Peyer's patch (tissue), 4 donors: ENCODE measurements around the gene ATP2C1. TPM values are rescaled to one million over a fixed set of nuclear protein-coding genes. Genes with fewer than 3 reads are reported as not detected.

Experiments
- DNase-seq, 3 donors: peaks; one replicate each; pipeline ENCODE4 v3.0.0-alpha.2; 2017 to 2019
- H3K27ac ChIP-seq, 4 donors: fragments of 200-600 bp; sonication (generic); one replicate each; pipeline ENCODE4 v1.5.1; 2016 to 2019
- H3K27me3 ChIP-seq, 2 donors: fragments of 200-600 bp; sonication (generic); one replicate each; pipeline ENCODE4 v1.5.1; 2019
- H3K36me3 ChIP-seq, 3 donors: fragments of 200-600 bp; sonication (generic); one replicate each; pipeline ENCODE4 v1.5.1; 2016 to 2019
- H3K4me1 ChIP-seq, 4 donors: fragments of 200-600 bp; sonication (generic); one replicate each; pipeline ENCODE4 v1.5.1; 2016 to 2019
- H3K4me3 ChIP-seq, 4 donors: fragments of 200-600 bp; sonication (generic); 1 replicate in 3 of 4; 2 replicates in 1 of 4; pipeline ENCODE4 v1.5.1; 2016 to 2019; ENCODE audit warnings: mild to moderate bottlenecking in 1 of 4
- H3K9me3 ChIP-seq, 4 donors: fragments of 200-600 bp; sonication (generic); one replicate each; pipeline ENCODE4 v1.5.1; 2016 to 2019; ENCODE audit warnings: mild to moderate bottlenecking in 1 of 4
- CTCF ChIP-seq, 6 experiments: fragments of 450-650 bp in 4 of 6; fragments of 200-600 bp in 2 of 6; sonication (generic) in 1 of 6; IDR thresholded peaks; one replicate each; pipeline ENCODE4 v1.5.1; 2017 to 2019; ENCODE audit warnings: antibody characterized with exemption in 6 of 6, mild to moderate bottlenecking in 3 of 6, moderate library complexity in 1 of 6
- POLR2A ChIP-seq, 2 donors: fragments of 450-650 bp; IDR thresholded peaks; one replicate each; pipeline ENCODE4 v1.5.1; 2017; ENCODE audit warnings: antibody characterized with exemption in 2 of 2, mild to moderate bottlenecking in 2 of 2, moderate library complexity in 2 of 2
- total RNA-seq, 4 donors: library from RNA; depleted of rRNA; stranded (reverse); fragments of >200 nt; gene quantifications; one replicate each; pipeline ENCODE4 v1.1.0, GENCODE V29; 2016

ATP2C1 gene
- total RNA-seq, 4 donors from 2014 or later: 32.2 to 49.5 (median 40.8) TPM

- Histone ChIP-seq H3K4me3 (no peak overlapping the region), H3K9me3 (no peaks in the 10 kb centered on the region), H3K4me1 (no peaks in the 10 kb centered on the region), H3K27me3 (no peaks in the 10 kb centered on the region), H3K36me3 (peaks cover 0 to 14% (median 0%) of the 10 kb centered on the region in 3 donors), H3K27ac (no peak overlapping the region)
- DNase-seq: no peak
- no peak for TF ChIP-seq POLR2A (IDR thresholded peaks at IDR 0.05)
- TF ChIP-seq CTCF (IDR thresholded peaks at IDR 0.05): no peak
Measured at GRCh38 chr3:130933801-130934345, 40.0 kb downstream of the ATP2C1 start.

- H3K27me3 ChIP-seq: no peaks in the 10 kb centered on the region
- DNase-seq: no peak
- no peak overlapping the region for H3K27ac ChIP-seq
- H3K4me1 ChIP-seq: no peaks in the 10 kb centered on the region
- no peaks in the 10 kb centered on the region for H3K9me3 ChIP-seq
- H3K4me3 ChIP-seq: no peak overlapping the region
- TF ChIP-seq CTCF (IDR thresholded peaks at IDR 0.05) (no peak), POLR2A (IDR thresholded peaks at IDR 0.05) (no peak)
- peaks cover 0 to 14% (median 0%) of the 10 kb centered on the region in 3 donors for H3K36me3 ChIP-seq
Measured at GRCh38 chr3:130934442-130935089, 40.7 kb downstream of the ATP2C1 start.

- TF ChIP-seq CTCF (IDR thresholded peaks at IDR 0.05) (no peak), POLR2A (IDR thresholded peaks at IDR 0.05) (no peak)
- Histone ChIP-seq H3K4me3 (no peak overlapping the region), H3K9me3 (no peaks in the 10 kb centered on the region), H3K27ac (no peak overlapping the region), H3K4me1 (no peaks in the 10 kb centered on the region), H3K27me3 (no peaks in the 10 kb centered on the region), H3K36me3 (peaks cover 0 to 14% (median 0%) of the 10 kb centered on the region in 3 donors)
- DNase-seq: no peak
Measured at GRCh38 chr3:130935761-130936492, 42.0 kb downstream of the ATP2C1 start.

- H3K27ac ChIP-seq: no peak overlapping the region
- peaks cover 0 to 46% (median 0%) of the 10 kb centered on the region in 3 donors for H3K36me3 ChIP-seq
- H3K9me3 ChIP-seq: no peaks in the 10 kb centered on the region
- DNase-seq: no peak
- no peak overlapping the region for H3K4me3 ChIP-seq
- H3K4me1 ChIP-seq: no peaks in the 10 kb centered on the region
- H3K27me3 ChIP-seq: no peaks in the 10 kb centered on the region
- TF ChIP-seq CTCF (IDR thresholded peaks at IDR 0.05): no peak
- no peak for TF ChIP-seq POLR2A (IDR thresholded peaks at IDR 0.05)
Measured at GRCh38 chr3:130939753-130940152, 45.9 kb downstream of the ATP2C1 start.

- Histone ChIP-seq H3K27me3 (no peaks in the 10 kb centered on the region), H3K27ac (no peak overlapping the region), H3K4me1 (no peaks in the 10 kb centered on the region), H3K9me3 (no peaks in the 10 kb centered on the region), H3K4me3 (no peak overlapping the region), H3K36me3 (peaks cover 0 to 56% (median 0%) of the 10 kb centered on the region in 3 donors)
- TF ChIP-seq POLR2A (IDR thresholded peaks at IDR 0.05) (no peak), CTCF (IDR thresholded peaks at IDR 0.05) (no peak)
- DNase-seq: no peak
Measured at GRCh38 chr3:130941793-130942192, 47.9 kb downstream of the ATP2C1 start.
